DOHH2 (cell line): Measurements from ENCODE around the gene MYO1D.

Experiments
- CTCF ChIP-seq: fragments of 200-600 bp; sonication (generic); IDR thresholded peaks from one replicate; pipeline ENCODE4 v1.5.1; 2014; ENCODE audit warnings: antibody characterized with exemption, mild to moderate bottlenecking, low read depth, low read length; ENCODE audit not compliant: poor library complexity, severe bottlenecking
- EZH2phosphoT487 ChIP-seq: fragments of 200-600 bp; sonication (generic); IDR thresholded peaks from 2 replicates; pipeline ENCODE4 v1.6.1; 2017; ENCODE audit warnings: borderline replicate concordance, mild to moderate bottlenecking, antibody characterized with exemption, low read length, moderate library complexity, mixed read lengths

- TF ChIP-seq CTCF = no peak
- no peak for TF ChIP-seq EZH2phosphoT487
These were observed 107.1 kb downstream of the MYO1D start for GRCh38 chr17:32769846-32770245.
